K562 (cell line): ENCODE measurements around the gene ITGA7. TPM values are rescaled to one million over a fixed set of nuclear protein-coding genes. Genes with fewer than 3 reads are reported as not detected.
A peak's percentile ranks its signal among the peaks of the same experiment; 100 is the strongest.

ENCODE experiments used
- ATAC-seq: fragments of 200-7000 bp; cut with Tn5 transposase; 3 replicates; pipeline ENCODE4 v1.9.1; 2020; ENCODE audit warnings: moderate library complexity
- BruUV-seq: library from RNA; stranded (reverse); fragments of 400-500 nt; replicated peaks from 2 replicates; lab custom pipeline; 2021; lab: Mats Ljungman, UMichigan
- CTCF ChIA-PET: fragments of 300-600 bp; formaldehyde crosslinking; extraction: SDS; loops from one replicate; lab custom pipeline; 2021; ENCODE audit warnings: low intra/inter-chr PET ratio; lab: Yijun Ruan, JAX
- POLR2A ChIA-PET: fragments of 300-600, 350-650 bp; sonication (Branson Sonifier 250); formaldehyde crosslinking; extraction: SDS; loops from one replicate; lab custom pipeline; 2021; ENCODE audit warnings: antibody characterized with exemption, inconsistent platforms; lab: Yijun Ruan, JAX
- DNase-seq, 4 experiments: peaks; one replicate each; pipeline versions ENCODE4 v3.0.0 to v3.0.0-alpha.2; 2011 to 2018; ENCODE audit warnings: low spot score in 3 of 4, mixed read lengths in 3 of 4; ENCODE audit errors: extremely low read depth in 1 of 4
- FAIRE-seq: peaks from 2 replicates; lab custom pipeline; 2011; peaks lifted over from hg19 to GRCh38; lab: Jason Lieb, UNC
- H2AFZ ChIP-seq: 2 replicates; pipeline ENCODE4 v1.6.0; 2011; ENCODE audit warnings: low read depth, low read length, control low read depth, inconsistent platforms
- H3K27ac ChIP-seq: fragments of 200-600 bp; 3 replicates; pipeline ENCODE4 v1.8.0; 2011; ENCODE audit warnings: low read depth, mild to moderate bottlenecking, control low read depth, inconsistent platforms, low read length, moderate library complexity, mixed read lengths; ENCODE audit errors: extremely low read depth
- H3K27me3 ChIP-seq, 2 experiments: fragments of 300-600 bp in 1 of 2; 2 replicates in 1 of 2; 3 replicates in 1 of 2; pipeline versions ENCODE4 v1.6.0 to v1.8.0; 2011; ENCODE audit warnings: inconsistent platforms in 2 of 2, low read length in 2 of 2, mild to moderate bottlenecking in 1 of 2, mixed read lengths in 1 of 2, moderate library complexity in 1 of 2; ENCODE audit not compliant: control insufficient read depth in 2 of 2, insufficient read depth in 2 of 2
- H3K36me3 ChIP-seq: fragments of 300-600 bp; 3 replicates; pipeline ENCODE4 v1.8.0; 2011; ENCODE audit warnings: mild to moderate bottlenecking, low read length, inconsistent platforms; ENCODE audit not compliant: control insufficient read depth, insufficient read depth
- H3K4me1 ChIP-seq, 2 experiments: fragments of 200-600 bp in 1 of 2; replicated peaks in 1 of 2; 2 replicates in 1 of 2; 3 replicates in 1 of 2; pipeline versions ENCODE4 v1.5.1 to v1.8.0; 2011; ENCODE audit warnings: inconsistent platforms in 2 of 2, low read length in 2 of 2, mild to moderate bottlenecking in 1 of 2, mixed read lengths in 1 of 2, moderate library complexity in 1 of 2; ENCODE audit not compliant: control insufficient read depth in 2 of 2, insufficient read depth in 2 of 2
- H3K4me2 ChIP-seq: 2 replicates; pipeline ENCODE4 v1.6.1; 2011; ENCODE audit warnings: low read length, control low read depth, inconsistent platforms, mixed read lengths; ENCODE audit not compliant: insufficient read depth
- H3K4me3 ChIP-seq: fragments of 200-600 bp; sonication (generic), shearing (Covaris generic); 2 replicates; pipeline ENCODE4 v1.5.1; 2016; ENCODE audit warnings: control low read depth, inconsistent platforms
- H3K79me2 ChIP-seq: fragments of 200-600 bp; 3 replicates; pipeline ENCODE4 v1.8.0; 2011; ENCODE audit warnings: low read length, inconsistent platforms; ENCODE audit not compliant: control insufficient read depth, insufficient read depth
- H3K9ac ChIP-seq, 2 experiments: 2 replicates each; pipeline versions ENCODE4 v1.6.0 to v1.6.1; 2011; ENCODE audit warnings: low read depth in 2 of 2, low read length in 2 of 2, control low read depth in 1 of 2, inconsistent platforms in 1 of 2, mild to moderate bottlenecking in 1 of 2, mixed read lengths in 1 of 2; ENCODE audit not compliant: insufficient read depth in 1 of 2
- H3K9me1 ChIP-seq: one replicate; pipeline ENCODE4 v1.6.0; 2011; ENCODE audit warnings: inconsistent platforms, mild to moderate bottlenecking, low read length, moderate library complexity; ENCODE audit not compliant: control insufficient read depth, insufficient read depth
- H3K9me3 ChIP-seq: replicated peaks from 2 replicates; pipeline ENCODE4 v1.5.1; 2011; ENCODE audit warnings: low read depth, low read length, inconsistent platforms; ENCODE audit not compliant: control insufficient read depth, insufficient read depth
- H4K20me1 ChIP-seq: replicated peaks from 2 replicates; pipeline ENCODE4 v1.6.1; 2011; ENCODE audit warnings: low read length, inconsistent platforms, mixed read lengths; ENCODE audit not compliant: control insufficient read depth, insufficient read depth
- CAMTA2 ChIP-seq: fragments of 250-450 bp; sonication (Bioruptor Pico); conservative IDR thresholded peaks from 2 replicates; pipeline ENCODE4 v1.5.1; 2022
- CC2D1A ChIP-seq: fragments of 450-650 bp; IDR thresholded peaks from 2 replicates; pipeline ENCODE4 v1.6.1; 2017; ENCODE audit warnings: mild to moderate bottlenecking
- PRDM10 ChIP-seq: fragments of 450-650 bp; IDR thresholded peaks from 2 replicates; pipeline ENCODE4 v1.6.1; 2018; ENCODE audit not compliant: partially characterized antibody
- PRMT5 ChIP-seq: sonication (generic); formaldehyde crosslinking; IDR thresholded peaks from 2 replicates; pipeline ENCODE4 v1.5.0; 2020; ENCODE audit warnings: missing genetic modification reagents
- PURB ChIP-seq: sonication (generic); formaldehyde crosslinking; IDR thresholded peaks from 2 replicates; pipeline ENCODE4 v1.9.0; 2021; ENCODE audit warnings: low read depth, mild to moderate bottlenecking, missing genetic modification reagents
- ZNF609 ChIP-seq: sonication (generic); formaldehyde crosslinking; IDR thresholded peaks from 2 replicates; pipeline ENCODE4 v1.8.1; 2023; ENCODE audit warnings: missing genetic modification reagents, mild to moderate bottlenecking, borderline replicate concordance
- ZNF639 ChIP-seq, 2 experiments: fragments of 200-800 bp in 1 of 2; sonication (Bioruptor generic) in 1 of 2; sonication (generic) in 1 of 2; formaldehyde crosslinking in 1 of 2; IDR thresholded peaks in 1 of 2; conservative IDR thresholded peaks in 1 of 2; 2 replicates each; pipeline versions ENCODE4 v1.5.0 to v1.6.1; 2016 to 2020; ENCODE audit warnings: missing compliant biosample characterization in 1 of 2, missing genetic modification characterization in 1 of 2, missing genetic modification reagents in 1 of 2
- ZSCAN29 ChIP-seq: fragments of 450-650 bp; IDR thresholded peaks from 2 replicates; pipeline ENCODE4 v1.6.1; 2017
- WGBS: fragments of 100-300 bp; shearing (Covaris generic); methylation state at CpG from one replicate; pipeline ENCODE4 v1.1.6; 2016; ENCODE audit warnings: low coverage, mixed read lengths; ENCODE audit not compliant: insufficient coverage; ENCODE audit errors: missing lambda C conversion rate; 5-methylcytosine and 5-hydroxymethylcytosine counted together
- in situ Hi-C: fragments of 300-500 bp; cut with MboI; formaldehyde crosslinking; loops from 4 replicates; pipeline ENCODE4 v1.15.0; 2018; ENCODE audit warnings: inconsistent platforms, mixed read lengths
- intact Hi-C: fragments of 100-400 bp; cut with micrococcal nuclease; formaldehyde crosslinking; loops from 2 replicates; pipeline ENCODE4 v1.14.2; 2022
- polyA plus RNA-seq, 8 experiments: library from polyadenylated mRNA; depleted of rRNA in 4 of 8; stranded (reverse) in 5 of 8; unstranded in 3 of 8; fragments of >200 nt; fragmentation: Nextera tagmentation in 2 of 8; fragmentation: Illumina TruSeq in 1 of 8; extraction: Ambion mirVana in 2 of 8; extraction: Trizol in 1 of 8; gene quantifications; 2 replicates each; pipeline versions ENCODE4 v1.2.1 to v1.2.3, GENCODE V29; 2011 to 2014; ENCODE audit warnings: inconsistent platforms in 1 of 8, missing spikeins in 1 of 8
- total RNA-seq, 7 experiments: library from RNA; depleted of rRNA in 6 of 7; stranded (reverse); fragments of >200 nt in 6 of 7; fragmentation: Illumina TruSeq in 2 of 7; extraction: Trizol in 2 of 7; gene quantifications; 2 replicates each; pipeline versions ENCODE4 v1.2.1 to v1.2.3, GENCODE V29; 2011 to 2021; ENCODE audit warnings: low replicate concordance in 1 of 7
- TF ChIP-seq, protein P1 (sequence below): IDR thresholded peaks from 3 replicates; pipeline ENCODE4 v1.6.1; 2011; ENCODE audit warnings: borderline replicate concordance, mild to moderate bottlenecking; ENCODE audit not compliant: insufficient read length, insufficient read depth

Gene ITGA7
- total and polyA plus RNA-seq, 9 of the 15 experiments (the other 6 are each of a cell fraction or from before 2014, with no cell fraction given) = 0.11 to 2.3 (median 0.56) TPM; not detected in 1

DNA sequence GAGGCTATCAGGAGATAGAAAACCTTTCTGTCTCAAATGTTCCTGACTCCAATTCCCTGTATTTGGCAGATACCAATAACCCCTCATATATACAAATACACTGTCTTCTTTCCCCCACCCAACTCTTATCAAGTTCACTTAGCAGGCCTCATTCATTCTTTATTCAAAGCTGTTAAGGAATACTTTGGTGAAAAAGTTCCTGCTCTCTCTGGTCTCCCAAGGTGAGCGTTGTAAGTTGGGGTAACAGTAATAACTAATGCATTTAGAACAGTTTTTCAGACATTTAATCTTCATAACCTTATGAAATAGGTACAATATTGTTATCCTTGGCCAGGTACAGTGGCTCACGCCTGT lies 31.3 kb upstream of the ITGA7 start:
- no peak for ATAC-seq
- TF ChIP-seq ZNF609 (CRISPR knock-in tag) (no peak), ZNF639 (CRISPR knock-in tag; conservative IDR thresholded peaks at IDR 0.05 in 1 of 2, IDR thresholded peaks at IDR 0.05 in 1 of 2) (0 out of 4 replicates have a peak, but pooled peaks of 1 of the 2 experiments have one; percentile 47), CAMTA2 (CRISPR knock-in tag) (no peak), PRMT5 (CRISPR knock-in tag) (no peak), PURB (no peak), PRDM10 (no peak), ZSCAN29 (0 out of 2 replicates have a peak, but pooled peaks have one; percentile 20), CC2D1A (0 out of 2 replicates have a peak, but pooled peaks have one; percentile 21)
- TF ChIP-seq, protein P1, sequence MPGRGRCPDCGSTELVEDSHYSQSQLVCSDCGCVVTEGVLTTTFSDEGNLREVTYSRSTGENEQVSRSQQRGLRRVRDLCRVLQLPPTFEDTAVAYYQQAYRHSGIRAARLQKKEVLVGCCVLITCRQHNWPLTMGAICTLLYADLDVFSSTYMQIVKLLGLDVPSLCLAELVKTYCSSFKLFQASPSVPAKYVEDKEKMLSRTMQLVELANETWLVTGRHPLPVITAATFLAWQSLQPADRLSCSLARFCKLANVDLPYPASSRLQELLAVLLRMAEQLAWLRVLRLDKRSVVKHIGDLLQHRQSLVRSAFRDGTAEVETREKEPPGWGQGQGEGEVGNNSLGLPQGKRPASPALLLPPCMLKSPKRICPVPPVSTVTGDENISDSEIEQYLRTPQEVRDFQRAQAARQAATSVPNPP = no peak
- WGBS = 80% methylated on average over 2 of the region's 2 CpGs
- Histone ChIP-seq H3K4me1 (peaks cover 22 to 31% of the 10 kb centered on the region in 2 experiments), H3K36me3 (no peaks in the 10 kb centered on the region), H2AFZ (peak overlapping the region; percentile 95), H3K27me3 (no peaks in the 10 kb centered on the region), H3K4me3 (no peak overlapping the region), H3K4me2 (0 out of 2 replicates have a peak overlapping the region, but pooled peaks have one; percentile 70), H3K79me2 (peaks cover 7% of the 10 kb centered on the region), H4K20me1 (no peaks in the 10 kb centered on the region), H3K9me1 (no peaks in the 10 kb centered on the region), H3K9ac (peak overlapping the region in 1 of 2 experiments; percentile 44; a peak in 2 of 4 replicates), H3K9me3 (no peaks in the 10 kb centered on the region; the same call in 1 of the 2 replicates), H3K27ac (no peak overlapping the region)
- in situ Hi-C loops (loop anchor here (5.0 kb wide), 2 partner anchors 203 to 293 kb away; no protein-coding TSS in a partner anchor), intact Hi-C loops (loop anchor here (1.0 to 5.0 kb wide), 3 partner anchors 84 to 552 kb away; no protein-coding TSS in a partner anchor)
- no TSS peak for BruUV-seq
- ChIA-PET POLR2A (interaction anchor here (0.6 to 3.7 kb wide), 20 partner anchors 9 to 979 kb away, joined by 3 to 25 read pairs (median 4); partner anchors contain the start of genes CD63, ORMDL2, PYM1 and RAB5B), CTCF (interaction anchor here (0.6 to 2.2 kb wide), 11 partner anchors 9 to 551 kb away, joined by 3 to 14 read pairs (median 3); partner anchors contain the start of genes DNAJC14, RPS26 and SMARCC2)
- FAIRE-seq = no peak
- DNase-seq = no peak
